ENCODE measurements around the gene TMED4.

GRCh38 chr7:44561962-44562621, 19.9 kb downstream of the TMED4 start:
- TF ChIP-seq CTCF (optimal IDR thresholded peaks at IDR 0.05 in 1 of 3, IDR thresholded peaks at IDR 0.05 in 1 of 3, conservative IDR thresholded peaks at IDR 0.05 in 1 of 3; ENCODE audit: extremely low read depth in 1 of 3, insufficient read depth in 2 of 3, low read length in 3 of 3) (no peak), EZH2 (IDR thresholded peaks at IDR 0.05; ENCODE audit: low read length) (no peak)

Measured in keratinocyte (primary cell).